Activated CD8-positive, alpha-beta memory T cell treated with anti-CD3 and anti-CD28 coated beads, Interleukin-2, amount 10 ng/mL, durations not matched to agents 7 days and 5 days (primary cell): ENCODE data around the gene GP2. TPM values are rescaled to one million over a fixed set of nuclear protein-coding genes. Genes with fewer than 3 reads are reported as not detected.
"Not testable (repeated sequence)": the region's sequence is repeated elsewhere in the genome, so short reads cannot be mapped to it uniquely, and the experiment has no call there.

Experiments
- ATAC-seq: fragments of 150-1000 bp; cut with Tn5 transposase; one replicate; pipeline ENCODE4 v1.10.0; 2021; ENCODE audit warnings: moderate library complexity
- CTCF ChIA-PET: fragments of 350-600 bp; sonication (Branson Sonifier 250); formaldehyde crosslinking; loops from one replicate; lab custom pipeline; 2021; ENCODE audit warnings: antibody characterized with exemption; lab: Charles Lee
- DNase-seq: peaks from one replicate; pipeline ENCODE4 v3.0.0-alpha.2; 2020
- H3K27ac Mint-ChIP-seq: one replicate; pipeline ENCODE4 v1.8.0; 2021; ENCODE audit warnings: mild to moderate bottlenecking, mixed read lengths
- H3K27me3 Mint-ChIP-seq: one replicate; pipeline ENCODE4 v1.8.0; 2021; ENCODE audit warnings: mixed read lengths
- H3K36me3 Mint-ChIP-seq: one replicate; pipeline ENCODE4 v1.8.0; 2021; ENCODE audit warnings: mild to moderate bottlenecking, mixed read lengths
- H3K4me1 Mint-ChIP-seq: one replicate; pipeline ENCODE4 v1.8.0; 2021; ENCODE audit warnings: mixed read lengths
- H3K4me3 Mint-ChIP-seq: one replicate; pipeline ENCODE4 v1.8.0; 2021; ENCODE audit warnings: mild to moderate bottlenecking, moderate library complexity, mixed read lengths
- H3K9me3 Mint-ChIP-seq: one replicate; pipeline ENCODE4 v1.8.0; 2022; ENCODE audit warnings: low read depth, mixed read lengths
- total RNA-seq, 2 experiments: library from RNA; stranded (reverse); gene quantifications; one replicate each; pipeline ENCODE4 v1.2.3, GENCODE V29; 2021

GP2 gene
- total RNA-seq, 2 experiments from 2014 or later, result not detected

DNA sequence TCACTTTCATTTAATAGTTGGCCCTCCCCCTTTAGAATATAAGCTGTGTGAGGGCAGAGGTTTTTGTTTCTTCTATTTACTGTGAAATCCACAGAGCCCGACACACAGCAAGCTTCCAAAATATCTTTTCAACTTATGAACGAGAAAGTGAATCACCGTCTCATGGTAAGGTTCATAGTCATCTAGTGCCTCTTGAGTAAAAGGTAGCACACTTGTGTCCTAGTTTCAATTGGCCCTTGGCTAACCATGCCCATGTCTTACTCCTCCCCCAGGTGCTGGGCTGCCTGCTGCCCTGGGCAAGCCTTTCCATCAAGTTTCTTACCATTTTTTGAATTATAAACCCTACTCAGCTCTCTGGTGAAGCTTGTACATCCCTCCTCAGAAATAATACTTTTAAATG is 12.4 kb upstream of the GP2 start:
- Mint-ChIP-seq H3K27ac (no peak overlapping the region), H3K27me3 (no peaks in the 10 kb centered on the region), H3K4me3 (no peak overlapping the region), H3K9me3 (no peaks in the 10 kb centered on the region), H3K36me3 (no peaks in the 10 kb centered on the region), H3K4me1 (no peaks in the 10 kb centered on the region)
- ATAC-seq (no peak), DNase-seq (no peak)
- CTCF ChIA-PET, result no interaction called here

- no peak for ATAC-seq
Measured at GRCh38 chr16:20336955-20337354, 9.6 kb upstream of the GP2 start.

DNA sequence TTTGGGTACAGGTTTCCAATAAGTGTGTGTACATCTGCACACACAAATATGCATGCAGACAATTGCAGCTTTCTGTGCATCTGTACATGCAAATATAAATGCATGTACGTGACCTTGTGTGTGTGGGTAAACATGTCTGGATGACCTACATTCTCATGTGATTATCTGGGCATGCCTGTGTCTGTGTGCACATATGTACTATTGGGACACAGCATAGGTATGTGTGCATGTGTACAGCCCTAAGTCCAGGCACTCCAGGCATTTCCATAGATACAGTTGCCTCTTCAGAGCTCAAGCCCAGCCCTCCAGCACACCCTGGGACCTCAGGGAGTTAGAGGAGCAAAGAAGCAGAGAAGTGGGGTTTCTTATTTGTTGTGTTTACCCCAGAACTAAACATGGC is 7.1 kb upstream of the GP2 start:
- Mint-ChIP-seq H3K27ac (no peak overlapping the region), H3K4me1 (no peaks in the 10 kb centered on the region), H3K36me3 (no peaks in the 10 kb centered on the region), H3K27me3 (no peaks in the 10 kb centered on the region), H3K4me3 (no peak overlapping the region), H3K9me3 (no peaks in the 10 kb centered on the region)
- DNase-seq (no peak), ATAC-seq (no peak)
- CTCF ChIA-PET, result interaction anchor here (0.6 kb wide), 1 partner anchor 1306 kb away, joined by 3 read pairs; no protein-coding TSS in a partner anchor

More at GRCh38 chr16:20336955-20337354, 9.6 kb upstream of the GP2 start:
- Mint-ChIP-seq H3K9me3 (no peaks in the 10 kb centered on the region), H3K27ac (no peak overlapping the region), H3K4me1 (no peaks in the 10 kb centered on the region), H3K27me3 (no peaks in the 10 kb centered on the region), H3K36me3 (no peaks in the 10 kb centered on the region), H3K4me3 (no peak overlapping the region)
- no peak for DNase-seq
- CTCF ChIA-PET, result no interaction called here

DNA sequence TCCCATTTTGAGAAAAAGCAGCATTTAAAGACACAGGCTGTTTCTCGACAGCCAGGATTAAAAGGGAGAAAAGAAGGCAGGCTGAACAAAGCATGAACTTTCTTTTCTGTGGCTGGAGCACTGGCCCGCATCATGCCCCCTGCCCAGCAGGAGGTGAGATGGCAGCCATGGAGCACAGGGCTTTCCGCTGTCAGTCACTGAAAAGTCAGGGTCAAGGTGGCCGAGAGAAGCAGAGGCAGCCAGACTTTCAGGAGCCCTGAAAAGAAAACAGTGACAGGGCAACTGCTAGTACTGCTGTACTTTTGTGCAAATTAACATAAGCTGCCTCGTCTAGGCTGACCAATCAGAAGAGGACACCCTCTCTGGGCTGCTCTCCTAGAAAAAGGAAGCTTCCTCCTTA is 5.8 kb upstream of the GP2 start:
- Mint-ChIP-seq H3K4me1 (no peaks in the 10 kb centered on the region), H3K27me3 (no peaks in the 10 kb centered on the region), H3K36me3 (no peaks in the 10 kb centered on the region), H3K27ac (no peak overlapping the region), H3K9me3 (no peaks in the 10 kb centered on the region), H3K4me3 (no peak overlapping the region)
- ATAC-seq (no peak), DNase-seq (no peak)
- CTCF ChIA-PET, result no interaction called here

DNA sequence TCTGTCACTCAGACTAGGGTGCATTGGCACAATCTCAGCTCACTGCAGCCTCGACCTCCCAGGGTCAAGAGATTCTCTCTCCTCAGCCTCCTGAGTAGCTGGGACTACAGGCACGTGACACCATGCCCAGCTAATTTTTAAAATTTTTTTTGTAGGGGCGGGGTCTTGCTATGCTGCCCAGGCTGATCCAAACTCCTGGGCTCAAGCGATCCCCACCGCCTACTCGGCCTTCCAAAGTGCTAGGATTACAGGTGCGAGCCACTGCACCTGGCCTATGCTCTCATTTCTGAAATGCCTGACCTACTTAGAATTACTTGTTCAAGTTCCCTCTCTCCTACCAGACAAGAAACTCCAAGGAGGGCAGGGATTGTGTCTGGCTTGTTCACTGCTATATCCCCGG is 5.1 kb upstream of the GP2 start:
- CTCF ChIA-PET, result no interaction called here
- Mint-ChIP-seq H3K4me3 (no peak overlapping the region), H3K27ac (no peak overlapping the region), H3K36me3 (no peaks in the 10 kb centered on the region), H3K4me1 (no peaks in the 10 kb centered on the region), H3K27me3 (no peaks in the 10 kb centered on the region), H3K9me3 (no peaks in the 10 kb centered on the region)
- DNase-seq, result no peak
- no peak for ATAC-seq

DNA sequence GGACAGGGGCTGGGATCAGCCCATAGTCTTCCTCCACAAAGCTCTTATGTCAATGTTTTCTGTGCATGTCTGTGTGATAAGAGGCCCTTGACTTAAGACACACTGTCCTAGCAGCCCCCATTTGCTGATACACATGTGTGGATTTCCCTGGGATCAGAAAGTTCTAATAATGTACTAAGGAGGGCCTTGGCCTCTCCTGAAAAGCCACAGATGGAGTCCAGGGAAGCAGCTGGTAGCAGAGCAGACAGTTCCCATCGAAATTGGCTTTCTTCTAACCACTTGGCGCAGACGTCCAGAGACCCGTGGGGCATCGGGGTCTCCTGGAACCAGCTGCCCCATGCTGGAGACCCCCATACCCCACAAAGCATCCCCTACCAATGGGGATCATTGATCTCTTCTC is 4.3 kb upstream of the GP2 start:
- DNase-seq (no peak), ATAC-seq (no peak)
- Mint-ChIP-seq H3K9me3 (no peaks in the 10 kb centered on the region), H3K27ac (no peak overlapping the region), H3K27me3 (no peaks in the 10 kb centered on the region), H3K4me3 (no peak overlapping the region), H3K4me1 (no peaks in the 10 kb centered on the region), H3K36me3 (no peaks in the 10 kb centered on the region)
- CTCF ChIA-PET, result no interaction called here

GRCh38 chr16:20329392-20330138 is 2.3 kb upstream of the GP2 start:
- no peak for DNase-seq
- Mint-ChIP-seq H3K4me1 (no peaks in the 10 kb centered on the region), H3K9me3 (no peaks in the 10 kb centered on the region), H3K27me3 (no peaks in the 10 kb centered on the region), H3K4me3 (no peak overlapping the region), H3K27ac (no peak overlapping the region), H3K36me3 (no peaks in the 10 kb centered on the region)
- no peak for ATAC-seq
- CTCF ChIA-PET, result no interaction called here

GRCh38 chr16:20326321-20326720 is 992 bp downstream of the GP2 start:
- Mint-ChIP-seq H3K27ac (no peak overlapping the region), H3K36me3 (no peaks in the 10 kb centered on the region), H3K9me3 (no peaks in the 10 kb centered on the region), H3K4me1 (no peaks in the 10 kb centered on the region), H3K27me3 (no peaks in the 10 kb centered on the region), H3K4me3 (no peak overlapping the region)
- CTCF ChIA-PET, result no interaction called here
- ATAC-seq, result no peak
- no peak for DNase-seq

- ATAC-seq (no peak), DNase-seq (no peak)
- H3K36me3 Mint-ChIP-seq, result no peaks in the 10 kb centered on the region
- H3K4me1 Mint-ChIP-seq, result no peaks in the 10 kb centered on the region
- no peaks in the 10 kb centered on the region for H3K27me3 Mint-ChIP-seq
- H3K27ac Mint-ChIP-seq, result no peak overlapping the region
- CTCF ChIA-PET, result no interaction called here
- H3K4me3 Mint-ChIP-seq, result no peak overlapping the region
- H3K9me3 Mint-ChIP-seq, result no peaks in the 10 kb centered on the region
Measured at GRCh38 chr16:20325005-20325404, 2.3 kb downstream of the GP2 start.

GRCh38 chr16:20323591-20324117 is 3.7 kb downstream of the GP2 start:
- Mint-ChIP-seq H3K27me3 (no peaks in the 10 kb centered on the region), H3K27ac (no peak overlapping the region), H3K9me3 (no peaks in the 10 kb centered on the region), H3K4me3 (no peak overlapping the region), H3K4me1 (no peaks in the 10 kb centered on the region), H3K36me3 (no peaks in the 10 kb centered on the region)
- ATAC-seq (no peak), DNase-seq (no peak)
- CTCF ChIA-PET, result no interaction called here

DNA sequence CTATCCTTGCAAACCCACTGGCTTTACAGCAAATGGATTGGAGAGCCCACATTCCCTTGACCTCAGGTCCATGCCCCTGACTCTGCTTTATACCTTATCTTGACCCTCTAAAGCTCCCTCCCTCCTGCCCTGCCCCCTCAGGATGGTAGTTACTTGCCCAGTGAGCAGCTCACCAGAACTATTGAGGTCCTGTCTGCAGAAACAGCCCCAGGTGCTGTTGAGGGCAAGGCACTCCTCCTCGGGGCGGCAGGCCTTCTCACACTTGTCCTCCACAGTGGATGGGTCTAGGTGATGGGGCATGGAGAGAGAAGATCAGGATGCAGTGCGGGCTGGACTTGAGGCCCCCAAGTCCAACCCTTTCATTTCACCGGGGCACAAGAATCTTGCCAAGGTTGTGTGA is 4.6 kb downstream of the GP2 start:
- Mint-ChIP-seq H3K27ac (no peak overlapping the region), H3K9me3 (no peaks in the 10 kb centered on the region), H3K4me1 (no peaks in the 10 kb centered on the region), H3K27me3 (no peaks in the 10 kb centered on the region), H3K36me3 (no peaks in the 10 kb centered on the region), H3K4me3 (no peak overlapping the region)
- CTCF ChIA-PET, result no interaction called here
- no peak for DNase-seq
- ATAC-seq, result no peak

GRCh38 chr16:20321671-20322070 is 5.6 kb downstream of the GP2 start:
- no peaks in the 10 kb centered on the region for H3K27me3 Mint-ChIP-seq
- H3K4me1 Mint-ChIP-seq, result no peaks in the 10 kb centered on the region
- H3K36me3 Mint-ChIP-seq, result no peaks in the 10 kb centered on the region
- ATAC-seq (no peak), DNase-seq (no peak)
- no peak overlapping the region for H3K27ac Mint-ChIP-seq
- H3K4me3 Mint-ChIP-seq, result no peak overlapping the region
- no peaks in the 10 kb centered on the region for H3K9me3 Mint-ChIP-seq
- CTCF ChIA-PET, result no interaction called here

DNA sequence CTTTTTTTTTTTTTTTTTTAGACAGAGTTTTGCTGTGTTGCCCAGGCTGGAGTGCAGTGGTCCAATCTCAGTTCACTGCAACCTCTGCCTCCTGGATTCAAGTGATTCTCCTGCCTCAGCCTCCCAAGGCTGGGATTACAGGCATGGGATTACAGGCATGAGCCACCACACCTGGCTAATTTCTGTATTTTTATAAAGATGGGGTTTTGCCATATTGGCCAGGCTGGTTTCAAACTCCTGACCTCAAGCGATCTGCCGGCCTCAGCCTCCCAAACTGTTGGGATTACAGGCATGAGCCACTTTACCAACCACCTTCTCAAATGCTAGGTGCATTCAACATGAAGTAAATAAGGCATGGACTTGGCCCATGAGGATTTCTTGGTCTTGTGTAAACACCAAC is 6.3 kb downstream of the GP2 start:
- CTCF ChIA-PET, H3K27me3 Mint-ChIP-seq, H3K27ac Mint-ChIP-seq, ATAC-seq, H3K9me3 Mint-ChIP-seq, H3K36me3 Mint-ChIP-seq, H3K4me3 Mint-ChIP-seq, H3K4me1 Mint-ChIP-seq, DNase-seq: not testable (repeated sequence)

DNA sequence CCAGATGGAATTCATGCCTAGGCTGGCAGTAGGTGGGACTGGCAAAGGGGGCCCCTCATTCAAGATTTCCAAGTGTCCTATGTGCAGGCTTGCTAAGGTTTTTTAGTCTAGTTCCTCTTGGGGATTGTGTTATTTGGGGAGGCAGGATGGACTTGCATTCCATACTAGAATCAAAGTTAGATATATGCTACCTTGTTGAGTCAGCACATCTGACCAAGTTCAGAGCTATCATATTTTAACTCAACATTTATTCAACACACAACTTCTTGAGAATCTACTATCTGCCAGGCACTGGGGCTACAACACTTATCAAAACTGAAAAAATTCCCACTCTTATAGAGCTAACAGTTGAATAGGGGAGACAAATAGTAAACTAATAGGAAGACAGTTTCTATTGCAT is 6.7 kb downstream of the GP2 start:
- Mint-ChIP-seq H3K9me3 (no peaks in the 10 kb centered on the region), H3K4me1 (no peaks in the 10 kb centered on the region), H3K27me3 (no peaks in the 10 kb centered on the region), H3K4me3 (no peak overlapping the region), H3K27ac (no peak overlapping the region), H3K36me3 (no peaks in the 10 kb centered on the region)
- CTCF ChIA-PET, result no interaction called here
- ATAC-seq, result no peak
- no peak for DNase-seq
